ENCODE data around the gene CCNJL.

Gene CCNJL

GRCh38 chr5:160289356-160289651, 23.1 kb downstream of the CCNJL start:
- DNase-seq: no peak

GRCh38 chr5:160287378-160288051, 24.8 kb downstream of the CCNJL start:
- DNase-seq: no peak

- DNase-seq: no peak
Measured at GRCh38 chr5:160286947-160287346, 25.4 kb downstream of the CCNJL start.

- DNase-seq: no peak
Measured at GRCh38 chr5:160285316-160285715, 27.0 kb downstream of the CCNJL start.

- no peak for DNase-seq
Measured at GRCh38 chr5:160284291-160284873, 28.0 kb downstream of the CCNJL start.

GRCh38 chr5:160281275-160281674, 31.1 kb downstream of the CCNJL start:
- no peak for DNase-seq

GRCh38 chr5:160280384-160281095, 31.8 kb downstream of the CCNJL start:
- no peak for DNase-seq

- DNase-seq: no peak
Measured at GRCh38 chr5:160278343-160278742, 34.0 kb downstream of the CCNJL start.

GRCh38 chr5:160274483-160274931, 37.9 kb downstream of the CCNJL start:
- DNase-seq: no peak

GRCh38 chr5:160272889-160273288, 39.5 kb downstream of the CCNJL start:
- DNase-seq: peak; percentile 41

GRCh38 chr5:160272264-160272663, 40.1 kb downstream of the CCNJL start:
- DNase-seq: no peak

- DNase-seq: no peak
Measured at GRCh38 chr5:160271836-160272235, 40.5 kb downstream of the CCNJL start.

- peak; percentile 7 for DNase-seq
Measured at GRCh38 chr5:160271396-160271795, 41.0 kb downstream of the CCNJL start.

- DNase-seq: no peak
Measured at GRCh38 chr5:160270704-160271103, 41.7 kb downstream of the CCNJL start.

- no peak for DNase-seq
Measured at GRCh38 chr5:160269017-160269416, 43.3 kb downstream of the CCNJL start.

GRCh38 chr5:160268121-160268520, 44.2 kb downstream of the CCNJL start:
- no peak for DNase-seq

GRCh38 chr5:160266752-160267345, 45.5 kb downstream of the CCNJL start:
- DNase-seq: no peak

GRCh38 chr5:160266044-160266443, 46.3 kb downstream of the CCNJL start:
- DNase-seq: no peak

GRCh38 chr5:160263326-160263855, 49.0 kb downstream of the CCNJL start:
- no peak for DNase-seq

GRCh38 chr5:160262151-160263074, 50.0 kb downstream of the CCNJL start:
- DNase-seq: no peak

GRCh38 chr5:160260881-160261815, 51.2 kb downstream of the CCNJL start:
- no peak for DNase-seq

All from NCI-H345 (cell line).